Iris pigment epithelial cell (primary cell): Measurements from ENCODE around the gene GPR161.

Experiments used
- DNase-seq: peaks from one replicate; pipeline ENCODE4 v3.0.0-alpha.2; 2011; ENCODE audit warnings: low read depth

The GPR161 gene

DNA sequence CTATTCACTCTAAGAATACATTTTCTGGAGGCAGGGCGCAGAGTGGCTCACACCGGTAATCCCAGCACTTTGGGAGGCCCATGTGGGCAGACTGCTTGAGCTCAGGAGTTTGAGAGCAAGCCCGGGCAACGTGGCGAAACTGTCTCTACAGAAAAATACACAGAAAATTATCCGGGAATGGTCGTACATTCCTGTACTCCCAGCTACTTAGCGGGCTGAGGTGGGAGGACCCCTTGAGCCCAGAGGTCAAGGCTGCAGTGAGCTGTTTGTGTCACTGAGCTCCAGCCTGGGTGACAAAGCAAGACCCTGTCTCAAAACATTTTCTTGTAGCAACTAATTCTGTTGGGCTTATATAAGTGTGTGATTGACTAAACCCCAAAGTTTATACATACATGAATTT lies 30.5 kb downstream of the GPR161 start:
- no peak for DNase-seq

DNA sequence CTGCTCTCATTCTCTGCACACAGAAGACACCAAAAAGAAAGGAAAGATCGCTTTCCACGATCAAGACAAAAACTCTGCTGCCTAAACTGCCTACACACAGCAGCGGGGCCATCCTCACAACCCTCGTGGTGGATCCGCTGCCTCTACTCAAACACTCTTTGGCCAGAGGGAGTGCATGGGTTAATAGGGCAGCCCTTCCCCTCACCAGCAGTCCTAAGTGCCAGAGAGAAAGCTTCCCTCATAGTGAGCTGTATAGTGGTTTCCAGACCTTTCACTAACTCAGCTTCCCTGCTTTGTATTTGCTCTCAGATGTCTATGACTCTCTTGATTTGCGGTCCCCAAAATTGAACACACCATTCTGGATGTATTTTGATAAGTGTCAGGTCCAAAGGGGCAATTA lies 30.9 kb downstream of the GPR161 start:
- no peak for DNase-seq

DNA sequence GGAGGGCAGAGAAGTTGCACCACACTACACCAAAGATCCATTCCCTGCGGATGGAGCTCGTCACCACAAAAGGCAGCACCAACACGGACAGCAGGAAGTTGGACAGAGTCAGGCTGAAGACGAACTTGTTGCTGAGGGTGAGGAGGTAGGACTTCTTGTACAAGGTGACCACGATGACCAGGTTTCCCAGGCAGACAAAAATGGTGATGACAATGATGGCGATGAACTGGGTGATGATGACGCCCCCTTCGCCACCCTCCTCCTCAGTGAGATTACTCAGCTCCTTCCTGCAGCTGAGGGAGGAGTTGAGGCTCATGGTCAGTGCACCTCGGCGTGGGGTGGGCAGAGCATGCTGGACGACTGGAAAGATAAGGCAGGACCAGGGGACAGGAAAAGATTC lies 32.2 kb downstream of the GPR161 start:
- DNase-seq, result no peak

DNA sequence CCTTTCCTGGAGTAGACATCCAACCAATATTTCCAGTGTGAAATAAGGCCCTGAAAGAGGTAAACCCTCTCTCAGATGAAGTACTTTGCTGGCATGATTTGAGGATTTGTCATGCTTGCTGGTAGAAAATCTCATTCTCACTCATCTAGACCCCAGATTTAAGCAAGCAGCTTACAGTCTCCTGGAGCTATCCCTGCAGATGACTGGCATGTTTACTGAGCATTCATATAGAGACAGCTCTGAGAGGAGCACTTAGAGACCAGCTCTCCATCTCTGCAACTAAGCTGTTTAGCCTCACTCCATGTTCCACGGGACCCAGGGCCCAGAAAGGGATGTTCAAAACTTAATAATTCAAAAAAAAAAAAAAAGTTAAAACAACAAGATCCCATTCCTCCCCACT lies 34.2 kb downstream of the GPR161 start:
- DNase-seq, result no peak

DNA sequence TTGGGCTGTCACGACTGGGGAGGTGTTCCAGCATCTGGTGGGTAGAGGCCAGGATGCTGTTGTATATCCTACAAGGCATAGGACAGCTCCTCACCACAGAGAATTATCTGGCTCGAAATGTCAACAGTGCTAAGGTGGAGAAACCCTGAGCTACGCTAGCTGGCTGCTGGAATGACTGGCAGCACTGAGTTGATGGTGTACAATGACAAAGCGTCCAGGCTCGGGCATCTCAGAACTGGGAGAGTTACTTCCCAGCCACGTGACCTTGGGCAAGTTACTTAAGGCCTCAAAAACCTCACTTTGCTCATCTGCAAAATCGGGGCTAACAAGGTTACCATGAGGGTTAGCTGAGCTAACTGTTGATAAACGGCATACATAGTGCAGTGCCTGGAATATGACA lies 35.4 kb downstream of the GPR161 start:
- DNase-seq, result no peak

DNA sequence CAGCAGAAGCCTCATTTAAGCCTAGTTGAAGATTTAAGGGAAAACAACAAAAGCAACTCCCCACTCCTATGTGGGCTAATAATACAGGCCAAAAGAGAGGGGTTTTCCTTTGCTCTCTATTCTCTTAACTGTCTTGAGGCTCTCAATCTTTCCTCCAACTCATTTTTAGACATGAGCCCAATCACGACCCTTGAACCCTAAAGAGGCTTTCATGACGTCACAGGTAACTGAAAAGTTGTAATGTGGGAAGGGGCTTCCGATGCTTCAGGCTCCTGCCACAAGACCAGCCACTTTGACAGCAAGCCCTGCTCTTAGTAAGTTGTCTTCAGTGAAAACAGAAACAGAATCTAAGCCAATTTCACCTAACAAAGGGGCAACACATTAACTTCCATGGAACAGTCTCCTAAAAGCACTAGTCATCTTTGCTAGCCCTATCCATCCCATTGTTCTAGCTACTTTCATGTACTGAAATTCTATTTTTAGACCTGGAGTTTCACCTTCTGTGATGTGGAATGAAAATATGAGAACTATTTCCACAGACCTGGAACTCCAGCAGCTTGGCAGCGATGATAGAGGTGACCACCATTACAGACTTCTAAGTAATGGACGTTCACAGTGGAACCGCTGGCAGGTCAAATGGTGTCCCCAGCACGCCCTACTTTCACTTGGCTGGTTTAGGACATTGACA lies 36.3 kb downstream of the GPR161 start:
- DNase-seq, result no peak

DNA sequence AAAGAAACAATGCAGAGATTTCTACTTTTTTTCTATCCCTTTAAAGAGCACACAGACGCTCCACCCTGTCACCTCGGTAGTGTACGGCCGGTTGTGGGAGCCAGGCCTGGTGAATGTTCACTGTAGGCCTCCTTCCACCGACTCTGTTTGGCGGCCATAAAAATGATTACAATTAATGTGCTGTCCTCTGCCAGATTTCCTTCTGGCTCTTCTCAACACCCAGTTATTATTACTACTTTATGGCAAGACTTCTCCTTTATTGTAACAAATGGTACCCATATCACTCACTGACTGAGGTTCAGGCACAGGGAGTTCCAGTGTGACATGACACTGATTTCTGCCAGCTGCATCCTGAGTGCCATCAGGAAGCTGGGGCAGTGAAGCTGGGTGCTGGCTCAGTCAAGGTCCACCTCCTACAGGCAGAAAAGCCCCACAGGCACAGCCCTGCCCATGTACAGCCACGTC lies 37.4 kb downstream of the GPR161 start:
- no peak for DNase-seq

DNA sequence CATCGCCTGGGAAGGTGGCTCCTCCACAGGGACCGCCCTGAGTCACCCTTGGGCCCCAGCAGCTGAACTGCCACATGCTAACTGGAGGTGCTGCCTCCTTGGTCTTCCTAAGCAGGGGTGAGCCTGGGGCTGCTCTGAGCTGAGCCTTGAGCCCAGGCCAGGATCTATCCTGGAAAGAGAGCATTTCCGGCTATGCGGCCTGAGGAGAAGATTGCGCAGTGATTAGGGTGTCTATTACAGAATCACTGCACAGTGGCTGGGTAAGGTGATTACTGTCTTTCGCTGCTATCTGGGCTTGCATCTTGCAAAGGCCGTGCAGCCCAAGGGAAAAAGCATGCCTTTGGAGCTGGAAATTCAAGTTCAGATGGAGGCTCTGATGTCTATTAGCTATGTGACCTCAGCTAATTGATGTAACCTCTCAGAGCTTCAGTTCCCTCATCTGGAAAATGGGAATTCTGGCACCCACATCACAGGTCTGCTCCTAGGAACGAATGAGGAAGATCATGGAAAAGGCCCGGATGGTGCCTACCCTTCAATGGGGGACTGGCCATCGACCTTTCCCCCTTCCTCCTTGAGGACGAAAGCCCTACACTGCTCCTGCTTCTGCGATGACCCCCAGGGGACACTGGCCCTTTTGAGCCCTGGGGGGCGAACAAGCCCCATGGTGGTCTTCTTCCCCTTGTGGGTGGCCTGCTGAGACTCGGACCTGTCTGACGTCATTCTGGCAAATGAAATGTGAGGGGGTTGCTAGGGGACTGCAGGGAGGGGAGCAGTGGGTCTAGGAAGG lies 38.0 kb downstream of the GPR161 start:
- no peak for DNase-seq

DNA sequence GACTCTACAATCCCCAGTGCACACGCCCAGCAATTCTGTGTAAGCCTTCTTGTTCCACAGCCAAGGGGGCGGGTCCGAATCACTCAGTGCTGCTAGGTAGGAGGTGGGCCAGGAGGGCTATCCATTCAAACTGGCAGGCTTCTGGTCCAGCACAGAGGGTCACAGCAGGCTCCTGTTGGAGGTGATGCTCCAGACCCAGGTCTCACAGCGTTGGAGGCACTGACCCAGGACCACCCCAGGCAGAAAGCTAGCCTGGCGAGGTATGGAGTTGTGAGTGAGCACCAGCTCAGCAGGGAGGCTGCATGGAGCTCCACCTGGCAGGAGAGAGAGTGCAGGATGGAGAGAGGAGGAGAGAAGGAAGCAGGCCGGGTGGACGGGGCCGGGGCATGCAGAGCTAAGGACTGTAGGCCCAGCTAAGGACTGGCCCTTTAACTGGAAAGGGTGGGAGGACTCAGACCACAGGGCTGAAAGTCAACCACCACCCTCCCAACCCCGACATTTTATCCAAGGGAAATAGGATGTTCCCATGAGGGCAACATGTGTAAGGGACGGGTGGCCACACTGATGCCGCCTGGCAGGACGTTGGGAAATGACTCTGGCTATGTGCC lies 38.7 kb downstream of the GPR161 start:
- DNase-seq, result no peak

DNA sequence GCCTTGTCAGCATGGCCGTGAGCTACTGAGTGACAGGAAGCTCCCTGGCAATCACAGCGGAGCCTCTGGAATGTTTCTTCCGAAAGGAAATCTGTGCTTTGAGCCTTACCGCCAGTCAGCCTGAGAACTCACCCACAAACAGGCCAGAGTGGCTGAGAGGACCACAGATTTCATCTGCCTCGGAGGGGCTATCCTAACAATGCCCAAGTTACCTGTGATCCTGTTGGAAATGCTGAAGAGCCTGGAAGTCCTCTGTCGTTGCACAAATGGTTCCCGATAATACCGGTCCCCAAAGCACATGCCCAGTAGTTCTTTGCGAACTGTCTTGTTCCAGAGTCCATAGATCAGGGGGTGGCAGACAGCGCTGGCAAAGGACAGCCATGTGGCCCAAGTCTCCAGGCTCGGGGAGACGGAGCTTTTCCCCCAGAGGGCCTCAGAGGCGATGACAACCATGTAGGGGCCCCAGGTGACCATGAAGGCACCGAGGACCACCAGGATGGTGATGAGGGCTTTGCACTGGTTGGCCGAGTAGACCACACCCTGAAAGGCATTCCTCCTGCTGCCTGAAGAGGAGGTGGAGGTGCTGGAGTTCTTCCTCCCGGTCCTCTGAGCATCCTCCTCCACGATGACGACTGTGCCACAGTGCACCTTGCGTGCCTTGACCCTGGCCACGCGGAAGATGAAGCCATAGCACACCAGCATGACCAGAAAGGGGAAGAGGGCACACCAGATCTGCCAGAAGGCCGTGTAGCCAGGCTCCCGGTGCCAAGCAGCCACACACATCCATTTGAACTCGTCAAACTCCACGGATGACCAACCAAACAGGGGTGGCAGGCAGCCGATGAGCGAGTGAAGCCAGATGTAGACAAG lies 40.2 kb downstream of the GPR161 start:
- DNase-seq, result no peak

DNA sequence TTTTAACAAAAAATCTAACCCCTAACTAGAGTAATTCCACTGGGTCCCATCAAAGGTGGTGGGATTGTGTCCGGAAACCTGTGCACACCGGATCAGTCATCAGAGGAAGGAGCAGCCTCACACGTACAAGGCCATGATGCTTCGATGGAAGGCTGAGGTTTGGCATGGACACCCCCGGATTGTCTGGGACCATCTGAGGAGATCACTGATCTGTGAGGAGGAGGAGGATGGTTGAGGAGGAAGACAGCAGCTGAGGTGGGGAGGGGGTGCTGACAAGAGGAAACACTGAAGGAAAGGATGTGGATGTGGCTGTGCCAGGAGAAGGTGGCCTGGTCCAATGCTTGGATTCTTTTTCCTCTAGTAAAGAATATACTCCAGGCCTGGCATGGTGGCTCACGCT lies 41.3 kb downstream of the GPR161 start:
- no peak for DNase-seq

DNA sequence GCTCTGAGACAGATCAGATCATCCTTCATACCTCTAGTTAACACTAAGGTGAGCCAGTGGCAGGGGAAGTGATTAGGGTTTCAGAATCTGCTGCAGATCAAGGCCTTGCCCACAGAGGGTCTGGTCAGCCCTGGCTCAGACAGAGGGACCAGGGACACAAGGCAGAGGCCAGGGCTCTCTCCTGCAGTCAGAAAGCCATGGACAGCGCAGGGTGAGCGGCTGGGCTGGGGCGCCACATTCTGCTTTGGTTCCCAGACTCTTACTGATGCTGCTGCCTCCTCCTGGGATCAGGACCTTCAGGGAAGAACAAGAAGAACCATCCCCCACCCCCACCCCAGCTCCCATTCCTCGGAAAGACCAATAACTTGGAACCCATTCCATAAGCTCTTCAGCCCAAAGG lies 43.1 kb downstream of the GPR161 start:
- no peak for DNase-seq

DNA sequence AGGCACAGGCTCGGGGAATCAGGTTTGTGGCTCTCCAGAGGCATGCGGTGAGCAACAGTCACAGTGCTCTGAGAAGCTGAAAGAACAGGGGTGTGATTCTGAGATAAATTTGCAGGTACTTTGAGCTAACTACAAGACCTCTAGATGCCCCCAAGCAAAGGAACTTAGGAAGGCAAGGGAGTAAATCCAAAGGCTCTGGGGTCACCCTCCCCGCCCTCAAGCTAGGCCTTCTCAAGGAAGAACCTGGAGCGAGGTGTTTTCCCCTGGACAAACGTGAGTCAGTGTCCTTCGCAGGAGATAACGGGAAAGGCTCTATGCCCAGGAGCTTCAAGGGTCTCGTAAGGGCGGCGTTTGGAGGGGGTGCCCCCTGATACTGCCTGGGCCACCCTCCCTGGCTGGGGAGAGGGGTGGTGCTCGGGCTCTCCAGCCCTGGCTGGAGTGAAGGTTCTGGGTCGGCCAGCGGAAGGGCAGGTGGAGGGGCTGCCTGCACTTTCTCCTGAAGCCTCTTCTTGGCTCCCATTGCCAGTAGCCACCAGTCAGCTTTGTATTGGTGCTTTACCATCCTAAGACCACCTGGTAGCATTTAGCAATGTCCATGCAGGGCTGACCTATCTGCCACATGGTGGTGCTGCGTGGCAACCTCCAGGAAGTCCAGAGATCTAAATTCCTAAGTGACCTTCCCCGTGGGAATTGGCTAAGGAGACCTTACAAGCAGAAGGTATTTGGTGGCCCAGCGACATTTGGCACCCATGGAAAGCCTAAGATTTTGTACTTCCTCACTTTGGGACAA lies 44.0 kb downstream of the GPR161 start:
- peak; percentile 30 for DNase-seq

DNA sequence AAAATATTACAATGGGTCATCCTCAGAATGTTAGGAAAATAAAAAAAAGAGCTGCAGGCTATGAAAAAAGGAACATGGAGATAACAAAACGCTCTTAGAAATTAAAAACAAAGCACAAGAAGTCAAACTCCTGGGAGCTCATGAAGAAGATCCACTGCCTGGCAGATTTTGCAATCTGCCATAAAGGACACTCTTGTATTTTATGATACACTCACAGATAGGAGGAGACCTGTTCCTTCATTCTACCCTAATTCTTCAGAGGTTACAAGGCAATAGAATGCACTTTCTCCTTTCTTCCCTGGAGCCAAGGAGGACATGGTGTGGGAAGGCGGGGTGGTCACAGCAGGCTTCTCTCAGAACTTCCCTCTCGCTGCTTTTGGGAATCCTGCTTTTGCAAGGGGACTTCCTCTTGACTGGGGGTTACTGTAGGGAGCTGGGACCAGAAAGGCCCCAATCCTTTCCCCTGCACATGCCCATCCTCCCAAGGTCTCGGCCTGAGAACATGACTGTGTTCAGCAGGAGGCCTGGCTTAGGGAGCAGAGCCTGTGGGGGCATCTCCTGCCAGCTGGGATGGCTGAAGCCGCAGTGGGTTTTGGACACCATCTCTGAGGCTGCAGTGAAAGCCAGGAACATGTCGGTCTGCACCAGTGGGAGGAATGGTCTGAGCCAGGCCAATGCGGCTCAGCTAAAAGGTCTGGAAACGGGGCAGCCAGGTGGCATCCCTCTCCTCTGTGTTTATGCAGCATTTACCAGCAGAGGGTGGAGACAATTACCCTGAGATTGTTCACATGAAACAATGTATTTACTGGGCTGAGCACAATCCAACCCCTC lies 44.8 kb downstream of the GPR161 start:
- DNase-seq, result no peak

DNA sequence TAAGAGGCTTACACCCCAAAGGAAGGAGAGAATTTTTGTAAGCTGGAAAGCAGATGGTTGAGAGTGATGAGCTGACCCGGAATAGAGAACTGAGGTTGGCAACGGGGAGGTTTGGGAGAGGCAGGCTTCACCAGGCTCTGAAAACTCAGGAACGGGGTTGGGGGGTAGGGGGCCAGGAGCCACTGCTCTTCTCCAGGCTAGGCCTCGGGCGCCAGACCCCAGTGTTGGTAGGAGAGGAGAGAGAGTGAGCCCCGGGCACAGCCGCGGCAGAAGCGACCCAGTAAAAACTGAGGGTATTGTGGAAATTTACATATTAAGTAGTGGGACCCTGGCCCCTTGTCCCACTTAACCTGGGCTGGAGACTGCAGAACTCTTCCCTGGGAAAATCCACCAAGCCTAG lies 45.7 kb downstream of the GPR161 start:
- DNase-seq, result no peak

DNA sequence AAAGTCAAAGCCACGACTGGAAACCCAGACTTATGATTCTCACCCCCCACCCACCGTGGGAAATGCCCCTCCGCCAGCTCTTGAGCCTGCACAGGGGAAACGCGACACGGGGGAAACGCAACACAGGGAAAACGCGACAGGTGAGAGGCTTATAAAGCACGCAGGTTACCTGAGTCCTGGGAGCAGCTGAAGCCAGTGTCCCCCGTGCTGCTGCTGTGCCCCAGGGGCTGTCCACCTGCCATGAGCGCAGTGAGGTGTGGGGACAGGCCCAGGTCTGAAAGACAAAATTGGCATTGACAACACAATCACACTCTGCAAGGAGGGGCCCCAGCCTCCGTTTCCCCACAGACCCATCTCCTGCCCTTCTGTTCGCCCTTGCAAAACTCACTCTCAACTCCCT lies 46.3 kb downstream of the GPR161 start:
- no peak for DNase-seq

DNA sequence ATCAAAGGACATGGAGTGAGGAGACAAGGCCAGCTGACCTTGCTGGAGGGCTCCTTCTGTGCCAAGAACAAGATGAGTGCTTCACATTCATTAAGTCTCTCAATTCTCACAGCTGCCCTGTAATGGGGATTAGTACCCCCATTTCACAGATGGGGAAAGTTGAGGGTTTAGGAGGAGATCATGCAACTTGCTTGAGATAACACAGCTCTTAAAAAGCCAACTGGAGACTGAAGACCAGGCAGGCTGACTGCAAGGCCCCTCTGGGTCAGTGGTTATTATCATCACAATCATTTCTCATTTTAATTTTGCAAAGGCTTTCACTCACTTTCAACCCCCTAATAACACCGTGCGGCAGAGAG lies 46.8 kb downstream of the GPR161 start:
- DNase-seq, result no peak

DNA sequence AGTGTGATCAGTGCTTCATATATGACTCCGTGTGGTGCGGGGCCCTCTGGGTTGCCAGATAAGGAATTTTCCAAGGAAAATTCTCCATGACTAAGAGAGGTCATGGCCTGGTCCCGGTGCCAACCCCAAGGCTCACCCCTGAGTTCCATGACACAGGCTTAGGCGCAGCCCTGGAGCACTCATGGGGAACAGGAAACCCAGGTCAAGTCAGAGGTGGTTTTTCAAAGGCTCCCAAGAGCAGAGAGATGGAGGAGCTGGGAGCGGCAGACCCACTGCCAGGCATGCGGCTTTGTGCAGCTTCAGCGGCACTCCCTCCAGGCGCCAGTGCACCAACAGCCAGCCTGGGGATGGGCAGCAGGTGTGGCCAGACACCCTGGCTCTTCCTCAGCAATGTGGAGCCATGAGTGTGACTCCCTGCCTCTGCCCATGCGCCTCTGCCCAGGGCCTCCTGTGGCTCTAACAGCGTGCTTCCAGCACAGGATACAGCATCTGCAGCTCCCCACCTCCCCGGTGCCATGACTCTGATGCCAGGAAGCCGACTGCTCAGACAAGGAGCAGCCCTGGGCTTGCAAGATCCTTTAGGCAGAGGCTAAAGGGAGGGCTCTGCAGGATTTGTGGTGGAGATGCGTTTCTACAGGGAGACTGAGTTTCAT lies 47.3 kb downstream of the GPR161 start:
- no peak for DNase-seq

DNA sequence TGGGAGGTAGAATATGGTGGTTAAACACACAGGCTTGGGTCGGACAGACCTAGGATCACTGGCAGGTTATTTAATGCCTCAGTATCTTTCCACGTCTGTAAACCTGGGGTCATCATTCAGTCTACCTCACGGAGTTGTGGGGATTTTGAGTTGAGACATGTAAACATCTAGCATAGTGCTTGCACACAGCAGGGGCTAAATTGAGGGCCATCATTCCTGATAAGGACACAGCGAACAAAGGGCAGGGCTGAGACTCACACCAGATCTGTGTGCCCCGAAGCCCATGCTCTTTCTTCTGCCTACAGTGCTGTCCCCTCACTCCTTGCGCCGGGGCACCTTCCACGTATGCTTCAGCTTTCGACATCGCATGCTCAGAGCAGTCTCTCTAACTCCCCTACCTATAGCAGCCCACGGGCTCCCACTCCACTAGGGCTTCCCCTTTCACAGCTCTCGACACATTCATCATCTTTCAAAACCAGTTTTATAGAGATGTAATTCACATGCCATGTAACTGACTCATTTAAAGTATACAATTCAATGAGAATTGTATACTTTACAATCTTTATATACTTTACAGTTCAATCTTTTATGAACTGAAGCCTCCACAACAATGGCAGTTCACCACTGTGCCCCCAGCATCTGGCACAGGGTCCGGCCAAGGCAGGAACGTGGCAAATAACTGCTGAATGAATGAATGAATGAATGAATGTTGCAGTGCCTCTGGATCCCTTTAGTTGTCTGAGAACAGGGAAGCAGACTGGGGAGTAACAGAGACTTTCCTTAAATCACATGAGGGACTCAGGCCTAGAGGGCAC lies 48.0 kb downstream of the GPR161 start:
- DNase-seq, result peak; percentile 23
